Natural killer cell (primary cell): ENCODE measurements around the gene SETBP1. TPM values are rescaled to one million over a fixed set of nuclear protein-coding genes. Genes with fewer than 3 reads are reported as not detected.
A peak's percentile ranks its signal among the peaks of the same experiment; 100 is the strongest.

Experiments used
- ATAC-seq, 3 donors: fragments of 150-1000 bp in 2 of 3; fragments of 200-7000 bp in 1 of 3; cut with Tn5 transposase; 1 replicate in 1 of 3; 2 replicates in 2 of 3; pipeline ENCODE4 v1.10.0; 2021; ENCODE audit warnings: mild to moderate bottlenecking in 2 of 3, moderate library complexity in 2 of 3
- DNase-seq, 2 donors: peaks; one replicate each; pipeline versions ENCODE4 v3.0.0 to v3.0.0-alpha.2; 2013 to 2021; ENCODE audit warnings: mixed read lengths in 1 of 2
- H3K27ac ChIP-seq: one replicate; pipeline ENCODE4 v1.5.1; 2013; ENCODE audit warnings: mild to moderate bottlenecking, low read length
- H3K27me3 ChIP-seq: one replicate; pipeline ENCODE4 v1.6.1; 2013; ENCODE audit warnings: low read length; ENCODE audit not compliant: control insufficient read depth, insufficient read depth
- H3K36me3 ChIP-seq: one replicate; pipeline ENCODE4 v1.6.1; 2013; ENCODE audit warnings: low read length; ENCODE audit not compliant: control insufficient read depth, insufficient read depth
- H3K4me1 ChIP-seq: one replicate; pipeline ENCODE4 v1.6.1; 2013; ENCODE audit warnings: low read length; ENCODE audit not compliant: control insufficient read depth, insufficient read depth
- H3K4me3 ChIP-seq: one replicate; pipeline ENCODE4 v1.5.1; 2013; ENCODE audit warnings: low read length
- H3K9me3 ChIP-seq: one replicate; pipeline ENCODE4 v1.6.1; 2013; ENCODE audit warnings: low read length; ENCODE audit not compliant: control insufficient read depth, insufficient read depth
- H3K27ac Mint-ChIP-seq, 2 donors: one replicate each; pipeline ENCODE4 v1.8.0; 2022; ENCODE audit warnings: mild to moderate bottlenecking in 2 of 2, mixed read lengths in 2 of 2, moderate library complexity in 1 of 2
- H3K27me3 Mint-ChIP-seq, 2 donors: one replicate each; pipeline ENCODE4 v1.8.0; 2022; ENCODE audit warnings: low read depth in 2 of 2, mixed read lengths in 2 of 2
- H3K36me3 Mint-ChIP-seq: one replicate; pipeline ENCODE4 v1.8.0; 2022; ENCODE audit warnings: mixed read lengths
- H3K4me1 Mint-ChIP-seq, 2 donors: one replicate each; pipeline ENCODE4 v1.8.0; 2022; ENCODE audit warnings: mixed read lengths in 2 of 2
- H3K4me3 Mint-ChIP-seq: one replicate; pipeline ENCODE4 v1.8.0; 2022; ENCODE audit warnings: mild to moderate bottlenecking, moderate library complexity, mixed read lengths
- H3K9me3 Mint-ChIP-seq, 2 donors: one replicate each; pipeline ENCODE4 v1.8.0; 2022; ENCODE audit warnings: mixed read lengths in 2 of 2
- CTCF ChIP-seq: fragments of 200-600 bp; IDR thresholded peaks from one replicate; pipeline ENCODE4 v1.8.0; 2022; ENCODE audit warnings: antibody characterized with exemption
- whole genome bisulfite sequencing: methylation state at CpG from one replicate; pipeline ENCODE4 v1.1.7; 2013; ENCODE audit warnings: missing lambda C conversion rate; ENCODE audit not compliant: insufficient coverage; 5-methylcytosine and 5-hydroxymethylcytosine counted together
- intact Hi-C: fragments of 100-400 bp; cut with micrococcal nuclease; formaldehyde crosslinking; loops from one replicate; pipeline ENCODE4 v1.14.2; 2022
- total RNA-seq, 4 donors: library from RNA; stranded (reverse); fragments of 120-200 nt in 1 of 4; gene quantifications; one replicate each; pipeline versions ENCODE4 v1.2.3 to v1.2.4, GENCODE V29; 2013 to 2022

Gene SETBP1
- total RNA-seq, 3 donors from 2014 or later (not counting 1 experiment from before 2014, with no cell fraction given): 36.0 to 46.6 (median 41.2) TPM

- Mint-ChIP-seq H3K27ac (no peak overlapping the region), H3K36me3 (no peaks in the 10 kb centered on the region), H3K4me3 (no peak overlapping the region), H3K4me1 (peaks cover 14 to 18% of the 10 kb centered on the region in 2 donors), H3K27me3 (no peaks in the 10 kb centered on the region), H3K9me3 (no peaks in the 10 kb centered on the region)
- Histone ChIP-seq H3K9me3 (no peaks in the 10 kb centered on the region), H3K4me1 (peaks cover 3% of the 10 kb centered on the region), H3K36me3 (peaks cover 2% of the 10 kb centered on the region), H3K27me3 (no peaks in the 10 kb centered on the region), H3K4me3 (no peak overlapping the region), H3K27ac (no peak overlapping the region)
- intact Hi-C loops: no loop called here
- ATAC-seq (no peak), DNase-seq (no peak)
- TF ChIP-seq CTCF: no peak
- WGBS: 92% methylated on average over 1 of the region's 2 CpGs
These were observed 380.7 kb downstream of the SETBP1 start for GRCh38 chr18:45061359-45061758.

- DNase-seq (no peak), ATAC-seq (no peak)
- H3K27ac Mint-ChIP-seq: no peak overlapping the region
- 96% methylated on average over 45 of the region's 55 CpGs for WGBS
- no peaks in the 10 kb centered on the region for H3K9me3 Mint-ChIP-seq
- Histone ChIP-seq H3K9me3 (no peaks in the 10 kb centered on the region), H3K36me3 (peaks cover 2% of the 10 kb centered on the region), H3K4me1 (peaks cover 4% of the 10 kb centered on the region), H3K27ac (no peak overlapping the region), H3K4me3 (no peak overlapping the region), H3K27me3 (no peaks in the 10 kb centered on the region)
- no peaks in the 10 kb centered on the region for H3K27me3 Mint-ChIP-seq
- no peak for TF ChIP-seq CTCF
- H3K36me3 Mint-ChIP-seq: no peaks in the 10 kb centered on the region
- intact Hi-C loops: no loop called here
- H3K4me3 Mint-ChIP-seq: no peak overlapping the region
- peaks cover 15 to 25% of the 10 kb centered on the region in 2 donors for H3K4me1 Mint-ChIP-seq
These were observed 382.8 kb downstream of the SETBP1 start for GRCh38 chr18:45063246-45064038.

- Histone ChIP-seq H3K4me1 (peaks cover 4% of the 10 kb centered on the region), H3K36me3 (peaks cover 2% of the 10 kb centered on the region), H3K4me3 (no peak overlapping the region), H3K27me3 (no peaks in the 10 kb centered on the region), H3K27ac (no peak overlapping the region), H3K9me3 (no peaks in the 10 kb centered on the region)
- DNase-seq: no peak
- Mint-ChIP-seq H3K36me3 (no peaks in the 10 kb centered on the region), H3K27me3 (no peaks in the 10 kb centered on the region), H3K4me3 (no peak overlapping the region), H3K27ac (peak overlapping the region in 1 of 2 donors; percentile 2), H3K4me1 (peaks cover 23 to 28% of the 10 kb centered on the region in 2 donors), H3K9me3 (no peaks in the 10 kb centered on the region)
- intact Hi-C loops: no loop called here
- no peak for ATAC-seq
- 84% methylated on average over 4 of the region's 4 CpGs for WGBS
- no peak for TF ChIP-seq CTCF
These were observed 385.5 kb downstream of the SETBP1 start for GRCh38 chr18:45066210-45066609.
